Activated CD4-positive, alpha-beta T cell treated with anti-CD3 and anti-CD28 coated beads, Interleukin-2, amount 50 U/mL, for 4 hours (primary cell): ENCODE measurements around the gene MGAT5B.
"Not testable (repeated sequence)": the region's sequence is repeated elsewhere in the genome, so short reads cannot be mapped to it uniquely, and the experiment has no call there.

Experiments
- DNase-seq, 2 experiments: peaks; one replicate each; pipeline ENCODE4 v3.0.0-alpha.2; 2020

Gene MGAT5B

GRCh38 chr17:76849160-76849559 lies 19.0 kb upstream of the MGAT5B start:
- DNase-seq = not testable (repeated sequence)

- no peak for DNase-seq
These were observed 15.4 kb upstream of the MGAT5B start for GRCh38 chr17:76852843-76853242.

GRCh38 chr17:76855105-76855504 lies 13.1 kb upstream of the MGAT5B start:
- no peak for DNase-seq

- DNase-seq = no peak
These were observed 6.1 kb upstream of the MGAT5B start for GRCh38 chr17:76862079-76862478.

DNA sequence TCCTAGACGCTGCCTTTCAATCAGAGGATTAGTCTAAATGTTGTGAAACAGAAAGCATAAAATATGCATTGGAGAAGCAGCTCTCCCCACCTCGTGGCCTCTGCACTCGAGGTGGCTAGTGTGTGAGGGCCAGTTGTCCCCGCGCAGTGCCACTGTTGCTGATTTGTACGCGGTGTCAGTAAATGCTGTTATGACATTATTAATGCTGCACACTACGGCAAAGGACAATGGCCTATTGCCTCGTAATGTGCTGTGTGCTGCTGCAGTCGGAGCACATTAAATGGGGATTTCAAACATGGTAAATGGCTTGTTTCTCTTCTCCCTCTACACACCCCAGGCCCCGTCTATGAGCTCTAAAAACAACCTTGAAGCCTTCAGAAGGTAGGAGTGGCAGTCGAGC lies 5.7 kb upstream of the MGAT5B start:
- DNase-seq = no peak

DNA sequence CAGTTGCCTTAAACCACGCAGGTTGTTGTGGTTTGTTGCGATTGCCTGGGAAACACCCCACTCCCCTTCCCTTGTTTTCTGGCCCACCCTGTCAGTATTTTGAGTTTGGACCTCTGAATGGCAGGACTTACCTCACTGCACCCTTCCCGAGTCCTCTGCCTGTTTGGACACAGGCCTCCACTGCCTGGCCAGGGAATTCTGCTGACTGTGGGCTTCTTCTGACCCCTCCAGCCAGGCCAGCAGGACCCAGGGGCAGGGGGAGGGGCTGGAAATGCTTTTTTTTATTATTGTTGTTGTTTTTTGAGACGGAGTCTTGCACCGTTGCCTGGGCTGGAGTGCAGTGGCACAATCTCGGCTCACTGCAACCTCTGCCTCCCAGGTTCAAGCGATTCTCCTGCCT lies 4.2 kb upstream of the MGAT5B start:
- no peak for DNase-seq

- DNase-seq = no peak
These were observed 3.0 kb upstream of the MGAT5B start for GRCh38 chr17:76865174-76865573.

DNA sequence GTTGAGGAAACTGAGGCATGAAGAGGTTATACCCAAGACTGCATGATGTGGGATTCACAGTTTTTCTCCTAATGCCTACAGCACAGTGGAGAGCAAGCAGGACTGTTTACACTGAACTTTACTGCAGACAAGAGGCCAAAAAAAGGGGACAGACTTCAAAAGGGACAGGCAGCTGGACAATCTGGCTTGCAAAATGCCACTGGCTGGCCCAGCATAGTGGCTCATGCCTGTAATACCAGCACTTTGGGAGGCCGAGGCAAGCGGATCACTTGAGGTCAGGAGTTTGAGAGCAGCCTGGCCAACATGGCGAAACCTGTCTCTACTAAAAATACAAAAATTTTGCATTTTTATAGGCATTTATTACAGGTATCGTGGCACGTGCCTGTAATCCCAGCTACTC lies 2.0 kb upstream of the MGAT5B start:
- DNase-seq = no peak

- no peak for DNase-seq
These were observed 1.2 kb upstream of the MGAT5B start for GRCh38 chr17:76866774-76867577.

- DNase-seq = no peak
These were observed 527 bp upstream of the MGAT5B start for GRCh38 chr17:76867578-76868175.

DNA sequence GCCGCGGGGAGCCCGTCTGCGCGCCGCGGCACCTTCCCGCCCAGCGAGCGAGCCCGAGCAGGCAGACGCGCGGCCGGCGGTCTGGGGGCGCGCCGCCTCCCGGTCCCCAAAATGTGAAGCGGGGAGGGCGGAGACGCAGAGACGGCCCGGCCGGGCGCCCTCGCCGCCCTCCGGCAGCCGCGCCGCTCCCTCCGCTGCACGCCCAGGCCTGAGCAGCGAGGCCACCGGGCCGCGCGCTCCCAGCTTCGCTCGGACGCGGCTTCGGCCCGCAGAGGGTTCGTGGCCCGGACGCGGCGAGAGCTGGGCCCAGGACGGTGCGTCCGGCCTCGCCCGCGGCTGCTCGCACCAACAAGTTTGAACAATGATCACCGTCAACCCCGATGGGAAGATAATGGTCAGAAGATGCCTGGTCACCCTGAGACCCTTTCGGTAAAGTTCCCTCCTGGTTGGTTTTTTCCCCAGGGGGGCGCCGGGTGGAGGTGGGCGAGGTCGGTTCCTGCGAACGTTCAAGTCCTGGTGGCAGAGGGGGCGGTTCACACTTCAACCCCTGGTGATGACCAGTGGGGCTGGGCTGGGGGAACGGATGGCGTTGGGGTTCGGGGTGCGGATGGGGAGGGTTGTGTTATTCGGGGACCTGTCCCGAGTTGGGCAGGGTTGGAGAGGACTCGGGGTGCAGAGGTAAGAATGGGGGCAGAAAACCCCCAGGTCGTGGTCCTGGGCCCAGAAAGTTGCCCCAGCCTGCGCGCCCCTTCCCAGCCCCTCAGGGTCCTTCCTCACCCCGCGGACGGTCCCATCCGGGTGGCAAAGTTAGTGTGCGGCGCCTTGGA lies 678 bp downstream of the MGAT5B start:
- DNase-seq = no peak

- DNase-seq = no peak
These were observed 1.5 kb downstream of the MGAT5B start for GRCh38 chr17:76869496-76870376.

GRCh38 chr17:76870377-76870714 lies 2.1 kb downstream of the MGAT5B start:
- no peak for DNase-seq

DNA sequence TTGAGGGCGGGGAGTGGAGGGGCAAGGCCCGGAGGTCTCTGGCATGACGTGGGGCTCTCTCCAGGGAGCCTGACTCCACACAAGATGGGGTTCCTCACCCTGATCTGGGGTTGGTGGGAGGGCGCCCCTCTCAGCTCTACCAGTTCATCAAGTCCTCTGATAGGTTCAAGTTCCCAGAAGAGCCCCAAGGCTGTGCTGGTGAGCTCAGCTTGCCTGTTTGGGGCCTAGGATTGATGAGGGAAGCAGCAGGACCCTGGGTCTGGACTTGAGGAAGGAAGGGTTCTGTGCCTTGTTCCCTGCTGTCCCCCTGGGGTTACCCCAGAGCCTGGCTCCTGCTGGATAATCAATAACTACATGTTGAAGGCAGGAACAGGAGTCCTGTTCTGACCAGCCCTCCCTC lies 3.5 kb downstream of the MGAT5B start:
- DNase-seq = no peak

DNA sequence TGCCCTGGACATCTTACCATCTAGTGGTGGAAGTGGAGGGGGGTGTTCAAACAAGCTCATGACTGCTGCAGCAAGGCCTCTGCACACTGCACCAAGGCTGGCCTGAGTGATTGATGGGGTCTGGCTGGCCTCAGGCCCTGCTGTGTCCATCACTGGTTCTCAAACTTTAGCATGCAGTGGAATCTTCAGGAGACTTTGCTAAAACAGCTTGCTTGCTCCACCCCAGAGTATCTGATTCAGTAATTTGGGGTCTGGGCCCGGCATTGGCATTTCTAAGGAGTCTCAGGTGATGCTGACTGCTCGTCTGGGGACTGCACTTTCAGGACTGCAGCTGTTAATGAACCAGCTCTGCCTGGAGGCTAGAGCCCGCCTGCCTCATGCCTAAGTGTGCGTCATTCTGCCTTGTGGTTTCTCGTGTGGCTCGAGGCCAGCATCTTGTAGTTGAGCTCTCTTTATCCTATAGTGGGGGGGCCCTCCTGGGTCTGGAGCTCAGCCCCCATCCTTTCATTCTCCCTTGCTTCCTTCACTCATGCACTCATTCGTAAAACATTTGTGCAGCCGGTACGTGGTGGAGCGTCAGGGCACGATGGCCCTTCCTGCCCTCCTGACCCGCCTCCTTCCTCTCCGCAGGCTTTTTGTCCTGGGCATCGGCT lies 4.1 kb downstream of the MGAT5B start:
- no peak for DNase-seq

GRCh38 chr17:76872874-76873221 lies 4.6 kb downstream of the MGAT5B start:
- DNase-seq = no peak

DNA sequence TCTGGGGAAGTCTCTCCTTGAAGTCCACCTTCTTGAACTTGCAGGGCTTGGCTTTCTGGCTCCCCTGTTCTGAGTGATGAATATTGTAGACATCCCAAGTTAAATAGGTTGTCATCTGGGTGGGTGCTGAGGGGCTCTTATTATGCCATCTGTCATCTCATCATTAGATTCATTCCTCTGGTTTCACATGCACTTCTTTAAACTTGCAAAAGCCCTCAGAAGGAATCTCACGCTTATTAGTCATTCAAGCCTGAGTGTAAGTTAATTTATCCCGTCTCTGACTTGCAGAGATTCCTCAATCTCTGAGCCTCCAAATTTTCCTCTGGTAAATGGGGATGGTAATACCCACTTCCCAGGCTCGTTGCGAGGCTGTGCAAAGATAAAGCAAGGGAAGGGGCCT lies 5.7 kb downstream of the MGAT5B start:
- DNase-seq = no peak

- no peak for DNase-seq
These were observed 9.2 kb downstream of the MGAT5B start for GRCh38 chr17:76877437-76877836.

DNA sequence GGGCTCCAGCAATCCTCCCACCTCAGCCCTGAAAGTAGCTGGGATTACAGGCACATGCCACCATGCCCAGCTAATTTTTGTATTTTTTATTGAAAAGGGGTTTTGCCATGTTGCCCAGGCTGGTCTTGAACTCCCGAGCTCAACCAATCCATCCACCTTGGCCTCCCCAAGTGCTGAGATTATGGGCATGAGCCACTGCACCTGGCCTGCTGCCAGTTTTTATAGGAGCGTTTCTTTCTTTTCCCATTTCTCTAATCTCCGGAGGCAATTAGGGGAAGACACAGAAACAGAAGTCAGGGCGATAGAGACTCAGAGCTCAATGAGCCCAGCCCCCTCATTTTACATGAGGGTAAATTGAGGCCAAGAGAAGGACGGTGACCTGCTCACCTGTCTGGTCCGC lies 10.4 kb downstream of the MGAT5B start:
- no peak for DNase-seq

GRCh38 chr17:76879254-76879653 lies 11.1 kb downstream of the MGAT5B start:
- no peak for DNase-seq

DNA sequence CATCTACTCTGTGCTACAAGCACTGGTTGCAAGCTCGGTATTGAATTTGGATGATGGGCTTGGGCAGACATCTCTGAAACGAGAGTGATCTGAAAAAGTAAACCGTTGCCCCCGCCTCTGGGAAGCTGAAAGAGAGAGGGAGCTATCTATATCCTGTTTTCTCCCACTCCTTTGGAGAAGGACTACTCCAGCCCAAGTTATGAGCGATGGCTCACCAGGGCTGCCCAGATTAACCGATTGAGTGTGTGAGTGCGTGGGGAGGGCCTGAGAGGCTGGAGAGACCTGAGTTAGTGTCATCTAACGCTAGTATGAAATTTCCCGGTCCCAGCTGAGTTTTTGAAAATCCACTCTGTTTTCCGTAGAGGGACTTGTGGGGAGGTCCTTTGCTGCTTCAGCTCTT lies 11.5 kb downstream of the MGAT5B start:
- DNase-seq = no peak

- no peak for DNase-seq
These were observed 12.1 kb downstream of the MGAT5B start for GRCh38 chr17:76880268-76880667.

DNA sequence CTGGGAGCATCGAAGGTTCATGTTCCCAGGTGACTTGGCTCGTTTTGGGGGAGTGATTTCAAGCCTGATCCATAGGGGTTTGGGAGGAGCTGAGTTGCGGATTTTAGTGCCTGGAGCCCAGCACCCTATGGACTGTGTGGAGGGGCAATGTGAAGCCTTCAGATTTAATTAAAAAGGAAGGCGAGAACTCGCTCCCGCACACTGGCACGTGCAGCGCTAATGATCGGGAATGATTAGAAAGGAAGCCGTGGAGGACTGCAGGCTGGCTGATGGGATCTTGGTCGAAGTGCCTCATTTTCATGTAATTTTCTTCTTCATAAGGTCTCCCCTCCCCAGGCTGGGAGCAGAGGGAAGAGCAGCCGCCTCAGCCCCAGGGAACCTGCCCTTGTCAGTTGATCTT lies 12.8 kb downstream of the MGAT5B start:
- DNase-seq = no peak
